B cell (primary cell): ENCODE results near the gene LRP1. TPM values are rescaled to one million over a fixed set of nuclear protein-coding genes. Genes with fewer than 3 reads are reported as not detected.

ENCODE experiments used
- ATAC-seq: fragments of 200-7000 bp; cut with Tn5 transposase; one replicate; pipeline ENCODE4 v1.10.0; 2021; ENCODE audit warnings: low read depth, mild to moderate bottlenecking, moderate number of reproducible peaks, moderate library complexity
- CTCF ChIA-PET: fragments of 350-600 bp; sonication (Branson Sonifier 250); formaldehyde crosslinking; loops from one replicate; lab custom pipeline; 2021; ENCODE audit warnings: antibody characterized with exemption, inconsistent platforms; lab: Charles Lee
- POLR2A ChIA-PET: fragments of 350-600 bp; sonication (Branson Sonifier 250); formaldehyde crosslinking; loops from one replicate; lab custom pipeline; 2021; ENCODE audit warnings: antibody characterized with exemption; lab: Charles Lee
- DNase-seq: peaks from one replicate; pipeline ENCODE4 v3.0.0; 2013
- H2AFZ ChIP-seq: 2 replicates; pipeline ENCODE4 v1.6.1; 2012; ENCODE audit warnings: mild to moderate bottlenecking, low read depth, low read length; ENCODE audit not compliant: insufficient read depth, poor library complexity, severe bottlenecking
- H3K27ac ChIP-seq, 2 donors: 1 replicate in 1 of 2; 2 replicates in 1 of 2; pipeline ENCODE4 v1.5.1; 2012 to 2013; ENCODE audit warnings: low read length in 2 of 2, mild to moderate bottlenecking in 2 of 2, moderate library complexity in 1 of 2
- H3K27me3 ChIP-seq, 4 experiments: fragments of 200-600 bp in 1 of 4; sonication (generic) in 1 of 4; replicated peaks in 1 of 4; 1 replicate in 2 of 4; 2 replicates in 2 of 4; pipeline versions ENCODE4 v1.6.1 to v1.7.0; 2013 to 2016; ENCODE audit warnings: low read length in 3 of 4, mild to moderate bottlenecking in 2 of 4, mixed read lengths in 1 of 4, moderate library complexity in 1 of 4; ENCODE audit not compliant: insufficient read depth in 4 of 4, control insufficient read depth in 3 of 4; ENCODE audit errors: control extremely low read depth in 1 of 4
- H3K36me3 ChIP-seq, 2 experiments: replicated peaks in 1 of 2; 1 replicate in 1 of 2; 2 replicates in 1 of 2; pipeline versions ENCODE4 v1.6.1 to v1.7.1; 2013; ENCODE audit warnings: low read length in 1 of 2; ENCODE audit not compliant: insufficient read depth in 2 of 2, control insufficient read depth in 1 of 2; ENCODE audit errors: control extremely low read depth in 1 of 2, extremely low read depth in 1 of 2
- H3K4me1 ChIP-seq, 2 donors: fragments of 200-600 bp in 1 of 2; sonication (generic) in 1 of 2; 1 replicate in 1 of 2; 2 replicates in 1 of 2; pipeline versions ENCODE4 v1.5.1 to v1.6.1; 2013 to 2017; ENCODE audit warnings: low read length in 2 of 2; ENCODE audit not compliant: control insufficient read depth in 2 of 2, insufficient read depth in 2 of 2
- H3K4me2 ChIP-seq: replicated peaks from 2 replicates; pipeline ENCODE3; 2012; ENCODE audit warnings: mild to moderate bottlenecking, low read depth, low read length; ENCODE audit not compliant: poor library complexity, severe bottlenecking
- H3K4me3 ChIP-seq, 5 experiments: fragments of 200-600 bp in 1 of 5; sonication (generic) in 1 of 5; 1 replicate in 3 of 5; 2 replicates in 2 of 5; pipeline versions ENCODE4 v1.5.1 to v1.7.0; 2011 to 2016; ENCODE audit warnings: low read length in 4 of 5, mild to moderate bottlenecking in 4 of 5, low read depth in 2 of 5, control low read depth in 1 of 5, moderate library complexity in 1 of 5; ENCODE audit not compliant: insufficient read depth in 1 of 5; ENCODE audit errors: control extremely low read depth in 1 of 5, extremely low read depth in 1 of 5
- H3K79me2 ChIP-seq: fragments of 200-600 bp; sonication (generic); one replicate; pipeline ENCODE4 v1.6.0; 2016; ENCODE audit warnings: low read length; ENCODE audit not compliant: control insufficient read depth, insufficient read depth
- H3K9ac ChIP-seq: fragments of 200-600 bp; sonication (generic); 2 replicates; pipeline ENCODE4 v1.6.1; 2017; ENCODE audit warnings: mild to moderate bottlenecking, low read length, moderate library complexity
- H3K9me3 ChIP-seq, 3 donors: one replicate each; pipeline versions ENCODE4 v1.6.1 to v1.7.1; 2013; ENCODE audit warnings: low read length in 2 of 3; ENCODE audit not compliant: control insufficient read depth in 2 of 3, insufficient read depth in 1 of 3; ENCODE audit errors: control extremely low read depth in 1 of 3
- H4K20me1 ChIP-seq: 2 replicates; pipeline ENCODE4 v1.6.0; 2012; ENCODE audit warnings: mild to moderate bottlenecking, low read length; ENCODE audit not compliant: insufficient read depth, control insufficient read depth, poor library complexity, severe bottlenecking
- H3K27ac Mint-ChIP-seq: one replicate; pipeline ENCODE4 v1.8.0; 2021; ENCODE audit warnings: mixed read lengths
- H3K27me3 Mint-ChIP-seq: one replicate; pipeline ENCODE4 v1.8.0; 2021; ENCODE audit warnings: mixed read lengths
- H3K4me1 Mint-ChIP-seq: one replicate; pipeline ENCODE4 v1.8.0; 2021; ENCODE audit warnings: mixed read lengths
- H3K4me3 Mint-ChIP-seq: one replicate; pipeline ENCODE4 v1.8.0; 2021; ENCODE audit warnings: mixed read lengths
- H3K9me3 Mint-ChIP-seq: one replicate; pipeline ENCODE4 v1.8.0; 2022; ENCODE audit warnings: mixed read lengths; ENCODE audit not compliant: insufficient read depth
- CTCF ChIP-seq: fragments of 200-600 bp; IDR thresholded peaks from one replicate; pipeline ENCODE4 v1.8.0; 2022; ENCODE audit warnings: antibody characterized with exemption, mild to moderate bottlenecking
- EZH2 ChIP-seq: IDR thresholded peaks from 2 replicates; pipeline ENCODE4 v1.6.1; 2012; ENCODE audit warnings: borderline replicate concordance, low read depth, mild to moderate bottlenecking, moderate library complexity, low read length; ENCODE audit not compliant: insufficient read depth, poor library complexity, severe bottlenecking
- WGBS: methylation state at CpG from one replicate; pipeline ENCODE4 v1.1.5; 2013; ENCODE audit warnings: missing lambda C conversion rate; ENCODE audit not compliant: insufficient coverage; 5-methylcytosine and 5-hydroxymethylcytosine counted together
- intact Hi-C: fragments of 100-400 bp; cut with micrococcal nuclease; formaldehyde crosslinking; loops from one replicate; pipeline ENCODE4 v1.10.0; 2022
- polyA plus RNA-seq: library from polyadenylated mRNA; depleted of rRNA; stranded (reverse); fragments of >200 nt; gene quantifications from 2 replicates; pipeline ENCODE4 v1.2.3, GENCODE V29; 2012
- total RNA-seq, 2 donors: library from RNA; stranded (reverse); fragments of 120-200 nt in 1 of 2; gene quantifications; 1 replicate in 1 of 2; 2 replicates in 1 of 2; pipeline versions ENCODE4 v1.2.3 to v1.2.4, GENCODE V29; 2013 to 2022

The LRP1 gene
- total and polyA plus RNA-seq, 2 donors (not counting 1 experiment from before 2014, with no cell fraction given), result 2.0 to 4.1 TPM

- TF ChIP-seq EZH2 (peak; percentile 2), CTCF (no peak)
- Histone ChIP-seq H3K36me3 (no peaks in the 10 kb centered on the region), H3K79me2 (peaks cover 5% of the 10 kb centered on the region), H3K4me3 (no peak overlapping the region), H4K20me1 (peaks cover 30% of the 10 kb centered on the region), H3K4me1 (peaks cover 80 to 82% of the 10 kb centered on the region in 2 donors), H3K27ac (no peak overlapping the region), H3K4me2 (no peak overlapping the region), H3K9ac (no peak overlapping the region), H3K27me3 (peaks cover 0 to 93% (median 60%) of the 10 kb centered on the region in 4 experiments), H3K9me3 (peaks cover 0 to 50% (median 0%) of the 10 kb centered on the region in 3 donors), H2AFZ (no peak overlapping the region)
- Mint-ChIP-seq H3K4me3 (no peak overlapping the region), H3K9me3 (no peaks in the 10 kb centered on the region), H3K27ac (no peak overlapping the region), H3K4me1 (peaks cover 70% of the 10 kb centered on the region), H3K27me3 (peaks cover 61% of the 10 kb centered on the region)
- intact Hi-C loops, result no loop called here
- DNase-seq (no peak), ATAC-seq (no peak)
- 21% methylated on average over 2 of the region's 38 CpGs for WGBS
- ChIA-PET CTCF (interaction anchor here (8.8 kb wide), 1 partner anchor 17 kb away, joined by 838 read pairs; the partner anchor contains the start of genes SHMT2 and STAC3), POLR2A (interaction anchor here (1.0 kb wide), 1 partner anchor 9 kb away, joined by 4 read pairs; the partner anchor contains the start of gene SHMT2)
Observed at GRCh38 chr12:57219993-57220754, 91.9 kb downstream of the LRP1 start.

- Histone ChIP-seq H2AFZ (no peak overlapping the region), H3K27me3 (peaks cover 0 to 93% (median 62%) of the 10 kb centered on the region in 4 experiments), H3K9ac (no peak overlapping the region), H3K27ac (no peak overlapping the region), H3K4me3 (no peak overlapping the region), H3K79me2 (peaks cover 5% of the 10 kb centered on the region), H3K9me3 (peaks cover 0 to 56% (median 0%) of the 10 kb centered on the region in 3 donors), H3K4me1 (peaks cover 80 to 82% of the 10 kb centered on the region in 2 donors), H4K20me1 (peaks cover 30% of the 10 kb centered on the region), H3K36me3 (no peaks in the 10 kb centered on the region), H3K4me2 (peak overlapping the region; percentile 38)
- ATAC-seq (no peak), DNase-seq (no peak)
- TF ChIP-seq CTCF, result no peak
- no peak for TF ChIP-seq EZH2
- no peaks in the 10 kb centered on the region for H3K9me3 Mint-ChIP-seq
- H3K4me1 Mint-ChIP-seq, result peaks cover 69% of the 10 kb centered on the region
- WGBS, result 46% methylated on average over 1 of the region's 1 CpG
- ChIA-PET CTCF (interaction anchor here (1.1 kb wide), 1 partner anchor 18 kb away, joined by 5 read pairs; no protein-coding TSS in a partner anchor), POLR2A (no interaction called here)
- intact Hi-C loops, result no loop called here
- H3K4me3 Mint-ChIP-seq, result no peak overlapping the region
- H3K27me3 Mint-ChIP-seq, result peaks cover 62% of the 10 kb centered on the region
- no peak overlapping the region for H3K27ac Mint-ChIP-seq
Observed at GRCh38 chr12:57220770-57221168, 92.5 kb downstream of the LRP1 start.
